Activated gamma-delta T cell treated with anti-CD3 and anti-CD28 coated beads, Interleukin-2, amount 50 U/mL, for 16 hours (primary cell): Measurements from ENCODE around the gene MYCL.
"Not testable (repeated sequence)": the region's sequence is repeated elsewhere in the genome, so short reads cannot be mapped to it uniquely, and the experiment has no call there.

Experiments used
- DNase-seq: peaks from one replicate; pipeline ENCODE4 v3.0.0-alpha.2; 2020; ENCODE audit warnings: low read depth

Gene MYCL

GRCh38 chr1:39890273-39890672 is 11.4 kb downstream of the MYCL start:
- no peak for DNase-seq

GRCh38 chr1:39886757-39887231 is 14.9 kb downstream of the MYCL start:
- DNase-seq: no peak

- DNase-seq: no peak
Observed at GRCh38 chr1:39885516-39885915, 16.2 kb downstream of the MYCL start.

GRCh38 chr1:39882152-39882551 is 19.6 kb downstream of the MYCL start:
- DNase-seq: no peak

GRCh38 chr1:39877980-39878956 is 23.4 kb downstream of the MYCL start:
- no peak for DNase-seq

GRCh38 chr1:39877231-39877778 is 24.4 kb downstream of the MYCL start:
- DNase-seq: no peak

GRCh38 chr1:39876144-39876543 is 25.6 kb downstream of the MYCL start:
- no peak for DNase-seq

GRCh38 chr1:39872698-39873097 is 29.0 kb downstream of the MYCL start:
- no peak for DNase-seq

- no peak for DNase-seq
Observed at GRCh38 chr1:39871796-39872195, 29.9 kb downstream of the MYCL start.

GRCh38 chr1:39871043-39871442 is 30.7 kb downstream of the MYCL start:
- DNase-seq: not testable (repeated sequence)

GRCh38 chr1:39869538-39870112 is 32.1 kb downstream of the MYCL start:
- not testable (repeated sequence) for DNase-seq

GRCh38 chr1:39866767-39867166 is 35.0 kb downstream of the MYCL start:
- no peak for DNase-seq

GRCh38 chr1:39865762-39866161 is 36.0 kb downstream of the MYCL start:
- no peak for DNase-seq

GRCh38 chr1:39863177-39863576 is 38.5 kb downstream of the MYCL start:
- DNase-seq: no peak

- no peak for DNase-seq
Observed at GRCh38 chr1:39861003-39861402, 40.7 kb downstream of the MYCL start.

GRCh38 chr1:39859859-39860812 is 41.6 kb downstream of the MYCL start:
- no peak for DNase-seq

- DNase-seq: no peak
Observed at GRCh38 chr1:39858315-39858714, 43.4 kb downstream of the MYCL start.

GRCh38 chr1:39857126-39857878 is 44.4 kb downstream of the MYCL start:
- DNase-seq: no peak

- DNase-seq: no peak
Observed at GRCh38 chr1:39854738-39855137, 47.0 kb downstream of the MYCL start.

GRCh38 chr1:39854314-39854713 is 47.4 kb downstream of the MYCL start:
- DNase-seq: no peak

GRCh38 chr1:39852876-39853275 is 48.8 kb downstream of the MYCL start:
- DNase-seq: no peak
